K562 (cell line): ENCODE results near the gene ADAP1. TPM values are rescaled to one million over a fixed set of nuclear protein-coding genes. Genes with fewer than 3 reads are reported as not detected.
A peak's percentile ranks its signal among the peaks of the same experiment; 100 is the strongest.

ENCODE experiments used
- ATAC-seq: fragments of 200-7000 bp; cut with Tn5 transposase; 3 replicates; pipeline ENCODE4 v1.9.1; 2020; ENCODE audit warnings: moderate library complexity
- BruUV-seq: library from RNA; stranded (reverse); fragments of 400-500 nt; replicated peaks from 2 replicates; lab custom pipeline; 2021; lab: Mats Ljungman, UMichigan
- CTCF ChIA-PET: fragments of 300-600 bp; formaldehyde crosslinking; extraction: SDS; loops from one replicate; lab custom pipeline; 2021; ENCODE audit warnings: low intra/inter-chr PET ratio; lab: Yijun Ruan, JAX
- POLR2A ChIA-PET: fragments of 300-600, 350-650 bp; sonication (Branson Sonifier 250); formaldehyde crosslinking; extraction: SDS; loops from one replicate; lab custom pipeline; 2021; ENCODE audit warnings: antibody characterized with exemption, inconsistent platforms; lab: Yijun Ruan, JAX
- DNase-seq, 4 experiments: peaks; one replicate each; pipeline versions ENCODE4 v3.0.0 to v3.0.0-alpha.2; 2011 to 2018; ENCODE audit warnings: low spot score in 3 of 4, mixed read lengths in 3 of 4; ENCODE audit errors: extremely low read depth in 1 of 4
- FAIRE-seq: peaks from 2 replicates; lab custom pipeline; 2011; peaks lifted over from hg19 to GRCh38; lab: Jason Lieb, UNC
- H2AFZ ChIP-seq: 2 replicates; pipeline ENCODE4 v1.6.0; 2011; ENCODE audit warnings: low read depth, low read length, control low read depth, inconsistent platforms
- H3K27ac ChIP-seq: fragments of 200-600 bp; 3 replicates; pipeline ENCODE4 v1.8.0; 2011; ENCODE audit warnings: low read depth, mild to moderate bottlenecking, control low read depth, inconsistent platforms, low read length, moderate library complexity, mixed read lengths; ENCODE audit errors: extremely low read depth
- H3K27me3 ChIP-seq, 2 experiments: fragments of 300-600 bp in 1 of 2; 2 replicates in 1 of 2; 3 replicates in 1 of 2; pipeline versions ENCODE4 v1.6.0 to v1.8.0; 2011; ENCODE audit warnings: inconsistent platforms in 2 of 2, low read length in 2 of 2, mild to moderate bottlenecking in 1 of 2, mixed read lengths in 1 of 2, moderate library complexity in 1 of 2; ENCODE audit not compliant: control insufficient read depth in 2 of 2, insufficient read depth in 2 of 2
- H3K36me3 ChIP-seq: fragments of 300-600 bp; 3 replicates; pipeline ENCODE4 v1.8.0; 2011; ENCODE audit warnings: mild to moderate bottlenecking, low read length, inconsistent platforms; ENCODE audit not compliant: control insufficient read depth, insufficient read depth
- H3K4me1 ChIP-seq, 2 experiments: fragments of 200-600 bp in 1 of 2; replicated peaks in 1 of 2; 2 replicates in 1 of 2; 3 replicates in 1 of 2; pipeline versions ENCODE4 v1.5.1 to v1.8.0; 2011; ENCODE audit warnings: inconsistent platforms in 2 of 2, low read length in 2 of 2, mild to moderate bottlenecking in 1 of 2, mixed read lengths in 1 of 2, moderate library complexity in 1 of 2; ENCODE audit not compliant: control insufficient read depth in 2 of 2, insufficient read depth in 2 of 2
- H3K4me2 ChIP-seq: 2 replicates; pipeline ENCODE4 v1.6.1; 2011; ENCODE audit warnings: low read length, control low read depth, inconsistent platforms, mixed read lengths; ENCODE audit not compliant: insufficient read depth
- H3K4me3 ChIP-seq: fragments of 200-600 bp; sonication (generic), shearing (Covaris generic); 2 replicates; pipeline ENCODE4 v1.5.1; 2016; ENCODE audit warnings: control low read depth, inconsistent platforms
- H3K79me2 ChIP-seq: fragments of 200-600 bp; 3 replicates; pipeline ENCODE4 v1.8.0; 2011; ENCODE audit warnings: low read length, inconsistent platforms; ENCODE audit not compliant: control insufficient read depth, insufficient read depth
- H3K9ac ChIP-seq, 2 experiments: 2 replicates each; pipeline versions ENCODE4 v1.6.0 to v1.6.1; 2011; ENCODE audit warnings: low read depth in 2 of 2, low read length in 2 of 2, control low read depth in 1 of 2, inconsistent platforms in 1 of 2, mild to moderate bottlenecking in 1 of 2, mixed read lengths in 1 of 2; ENCODE audit not compliant: insufficient read depth in 1 of 2
- H3K9me1 ChIP-seq: one replicate; pipeline ENCODE4 v1.6.0; 2011; ENCODE audit warnings: inconsistent platforms, mild to moderate bottlenecking, low read length, moderate library complexity; ENCODE audit not compliant: control insufficient read depth, insufficient read depth
- H3K9me3 ChIP-seq: replicated peaks from 2 replicates; pipeline ENCODE4 v1.5.1; 2011; ENCODE audit warnings: low read depth, low read length, inconsistent platforms; ENCODE audit not compliant: control insufficient read depth, insufficient read depth
- H4K20me1 ChIP-seq: replicated peaks from 2 replicates; pipeline ENCODE4 v1.6.1; 2011; ENCODE audit warnings: low read length, inconsistent platforms, mixed read lengths; ENCODE audit not compliant: control insufficient read depth, insufficient read depth
- BCL6 ChIP-seq: fragments of 250-450 bp; sonication (Bioruptor Pico); IDR thresholded peaks from 2 replicates; pipeline ENCODE4 v1.4.0; 2020
- KAT2B ChIP-seq: IDR thresholded peaks from one replicate; pipeline ENCODE4 v1.6.1; 2012; ENCODE audit warnings: low read depth, mild to moderate bottlenecking, control low read depth, inconsistent platforms, low read length, moderate library complexity
- KLF1 ChIP-seq: fragments of 450-650 bp; IDR thresholded peaks from 2 replicates; pipeline ENCODE4 v1.6.1; 2016; ENCODE audit warnings: missing genetic modification characterization, missing compliant biosample characterization
- RBM14 ChIP-seq: fragments of 200-400 bp; formaldehyde crosslinking; IDR thresholded peaks from 2 replicates; pipeline ENCODE4 v1.6.1; 2018; ENCODE audit warnings: low read depth, mild to moderate bottlenecking, low read length, moderate library complexity, borderline replicate concordance; ENCODE audit not compliant: insufficient read depth
- RBM25 ChIP-seq: fragments of 200-400 bp; formaldehyde crosslinking; IDR thresholded peaks from 2 replicates; pipeline ENCODE4 v1.6.1; 2018; ENCODE audit warnings: low read length, low read depth, moderate library complexity; ENCODE audit not compliant: severe bottlenecking
- SIN3A ChIP-seq, 2 experiments: fragments of 150-350 bp in 1 of 2; IDR thresholded peaks; 2 replicates each; pipeline ENCODE4 v1.6.1; 2011 to 2016; ENCODE audit warnings: borderline replicate concordance in 2 of 2, low read depth in 2 of 2, low read length in 2 of 2, mild to moderate bottlenecking in 2 of 2, moderate library complexity in 2 of 2; ENCODE audit not compliant: control insufficient read depth in 1 of 2
- ZBED1 ChIP-seq: IDR thresholded peaks from 2 replicates; pipeline ENCODE4 v1.6.1; 2014
- ZNF444 ChIP-seq: fragments of 250-450 bp; sonication (Bioruptor Pico); IDR thresholded peaks from 2 replicates; pipeline ENCODE4 v1.4.0; 2020; ENCODE audit warnings: mild to moderate bottlenecking, moderate library complexity
- WGBS: fragments of 100-300 bp; shearing (Covaris generic); methylation state at CpG from one replicate; pipeline ENCODE4 v1.1.6; 2016; ENCODE audit warnings: low coverage, mixed read lengths; ENCODE audit not compliant: insufficient coverage; ENCODE audit errors: missing lambda C conversion rate; 5-methylcytosine and 5-hydroxymethylcytosine counted together
- in situ Hi-C: fragments of 300-500 bp; cut with MboI; formaldehyde crosslinking; loops from 4 replicates; pipeline ENCODE4 v1.15.0; 2018; ENCODE audit warnings: inconsistent platforms, mixed read lengths
- intact Hi-C: fragments of 100-400 bp; cut with micrococcal nuclease; formaldehyde crosslinking; loops from 2 replicates; pipeline ENCODE4 v1.14.2; 2022
- polyA plus RNA-seq, 8 experiments: library from polyadenylated mRNA; depleted of rRNA in 4 of 8; stranded (reverse) in 5 of 8; unstranded in 3 of 8; fragments of >200 nt; fragmentation: Nextera tagmentation in 2 of 8; fragmentation: Illumina TruSeq in 1 of 8; extraction: Ambion mirVana in 2 of 8; extraction: Trizol in 1 of 8; gene quantifications; 2 replicates each; pipeline versions ENCODE4 v1.2.1 to v1.2.3, GENCODE V29; 2011 to 2014; ENCODE audit warnings: inconsistent platforms in 1 of 8, missing spikeins in 1 of 8
- total RNA-seq, 7 experiments: library from RNA; depleted of rRNA in 6 of 7; stranded (reverse); fragments of >200 nt in 6 of 7; fragmentation: Illumina TruSeq in 2 of 7; extraction: Trizol in 2 of 7; gene quantifications; 2 replicates each; pipeline versions ENCODE4 v1.2.1 to v1.2.3, GENCODE V29; 2011 to 2021; ENCODE audit warnings: low replicate concordance in 1 of 7
- TF ChIP-seq, protein P1 (sequence below): fragments of 250-450 bp; sonication (Bioruptor Pico); IDR thresholded peaks from 2 replicates; pipeline ENCODE4 v1.8.0; 2021; ENCODE audit warnings: borderline replicate concordance, mild to moderate bottlenecking, moderate library complexity; ENCODE audit not compliant: poor library complexity, severe bottlenecking
- TF ChIP-seq, protein P2 (sequence below): fragments of 250-450 bp; sonication (Bioruptor Pico); IDR thresholded peaks from 2 replicates; pipeline ENCODE4 v1.4.0; 2020; ENCODE audit warnings: mild to moderate bottlenecking, moderate library complexity
- TF ChIP-seq, protein P3 (sequence below), 3 experiments: fragments of 200-800 bp in 1 of 3; sonication (Bioruptor generic) in 1 of 3; sonication (generic) in 1 of 3; formaldehyde crosslinking in 1 of 3; IDR thresholded peaks; 2 replicates each; pipeline versions ENCODE4 v1.6.1 to v1.8.0; 2016 to 2022; ENCODE audit warnings: mild to moderate bottlenecking in 2 of 3, missing compliant biosample characterization in 2 of 3, missing genetic modification characterization in 2 of 3, missing genetic modification reagents in 1 of 3

Gene ADAP1
- total and polyA plus RNA-seq, 9 of the 15 experiments (the other 6 are each of a cell fraction or from before 2014, with no cell fraction given): 0.27 to 1.4 (median 0.52) TPM; not detected in 3

DNA sequence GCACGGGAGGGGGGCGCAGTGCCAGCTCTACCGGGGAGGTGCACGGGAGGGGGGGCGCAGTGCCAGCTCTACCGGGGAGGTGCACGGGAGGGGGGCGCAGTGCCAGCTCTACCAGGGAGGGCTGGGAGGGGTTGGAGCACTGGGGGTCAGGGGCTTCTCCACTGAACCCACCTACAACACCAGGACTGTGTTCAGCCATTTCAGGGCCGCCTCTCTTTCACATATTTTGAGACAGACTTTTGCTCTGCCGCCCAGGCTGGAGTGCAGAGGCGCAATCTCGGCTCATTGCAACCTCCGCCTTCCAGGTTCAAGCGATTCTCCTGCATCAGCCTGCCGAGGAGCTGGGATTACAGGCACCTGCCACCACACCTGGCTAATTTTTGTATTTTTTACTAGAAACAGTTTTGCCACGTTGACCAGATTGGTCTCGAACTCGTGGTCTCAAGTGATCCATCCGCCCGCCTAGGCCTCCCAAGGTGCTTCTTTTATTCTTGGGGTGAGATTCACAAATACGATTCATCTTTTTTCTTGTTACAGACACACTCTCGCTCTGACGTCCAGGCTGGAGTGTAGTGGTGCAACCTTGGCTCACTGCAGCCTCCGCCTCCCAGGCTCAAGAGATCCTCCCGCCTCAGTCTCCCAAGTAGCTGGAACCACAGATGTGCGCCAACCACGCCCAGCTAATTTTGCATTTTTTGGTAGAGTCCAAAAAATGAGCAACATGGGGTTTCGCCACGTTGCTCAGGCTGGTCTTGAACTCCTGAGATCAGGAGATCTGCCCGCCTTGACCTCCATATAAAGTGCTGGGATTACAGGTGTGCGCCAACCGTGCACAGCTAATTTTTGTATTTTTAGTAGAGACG, 37.0 kb downstream of the ADAP1 start (continued):
- TF ChIP-seq, protein P1, sequence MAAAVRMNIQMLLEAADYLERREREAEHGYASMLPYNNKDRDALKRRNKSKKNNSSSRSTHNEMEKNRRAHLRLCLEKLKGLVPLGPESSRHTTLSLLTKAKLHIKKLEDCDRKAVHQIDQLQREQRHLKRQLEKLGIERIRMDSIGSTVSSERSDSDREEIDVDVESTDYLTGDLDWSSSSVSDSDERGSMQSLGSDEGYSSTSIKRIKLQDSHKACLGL (CRISPR knock-in tag): no peak
- no peak for TF ChIP-seq ZBED1
- TF ChIP-seq RBM25: no peak
- no peak for TF ChIP-seq BCL6
- no peak for TF ChIP-seq KAT2B
- TF ChIP-seq KLF1: no peak

DNA sequence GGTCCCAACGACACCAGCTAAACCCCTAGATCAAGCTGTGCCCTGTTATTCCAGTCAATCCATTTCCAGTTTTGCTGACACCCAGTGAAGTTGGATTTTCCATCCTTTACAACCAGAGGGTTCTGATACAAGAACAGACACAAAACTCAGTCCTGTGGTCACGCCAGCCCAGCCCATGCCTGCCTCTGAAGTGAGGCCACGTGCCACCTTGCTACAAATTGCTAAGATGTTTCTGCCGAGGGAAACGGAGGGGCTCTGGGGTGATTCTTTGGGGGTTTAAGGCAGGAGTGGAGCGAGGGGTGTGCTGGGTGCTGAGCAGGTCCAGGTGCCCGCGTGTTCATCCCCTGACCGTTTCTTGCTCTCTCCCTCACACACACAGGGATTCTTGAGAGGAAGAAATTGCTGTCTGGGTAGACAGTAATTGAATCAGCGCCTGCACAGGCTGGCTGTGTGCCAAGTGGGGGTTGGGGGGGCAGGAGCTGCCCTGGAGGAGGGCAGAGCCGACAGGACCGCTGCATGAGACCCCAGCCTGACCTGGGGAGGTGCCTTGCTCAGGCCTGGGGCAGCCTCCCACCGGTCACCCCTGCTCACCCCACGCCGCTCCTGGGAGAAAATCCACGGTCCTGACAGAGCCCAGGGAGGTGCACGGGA, 38.1 kb downstream of the ADAP1 start:
- no peak for FAIRE-seq
- Histone ChIP-seq H3K79me2 (no peaks in the 10 kb centered on the region), H4K20me1 (no peaks in the 10 kb centered on the region), H3K27me3 (peaks cover 8 to 39% of the 10 kb centered on the region in 2 experiments; a peak in 4 of 5 replicates), H3K9ac (0 out of 4 replicates have a peak overlapping the region, but pooled peaks of 1 of the 2 experiments have one; percentile 35), H3K4me3 (no peak overlapping the region), H3K9me3 (no peaks in the 10 kb centered on the region), H3K4me1 (peaks cover 0 to 44% of the 10 kb centered on the region in 2 experiments; a peak in 2 of 5 replicates), H3K27ac (no peak overlapping the region), H3K36me3 (no peaks in the 10 kb centered on the region), H2AFZ (no peak overlapping the region), H3K9me1 (no peaks in the 10 kb centered on the region), H3K4me2 (no peak overlapping the region)
- DNase-seq: no peak
- intact Hi-C loops: no loop called here
- BruUV-seq: no TSS peak
- POLR2A ChIA-PET: no interaction called here
- no peak for ATAC-seq
- in situ Hi-C loops: no loop called here
- WGBS: 11% methylated on average over 17 of the region's 17 CpGs
- CTCF ChIA-PET: interaction anchor here (0.6 kb wide), 1 partner anchor 436 kb away, joined by 3 read pairs; no protein-coding TSS in a partner anchor
- TF ChIP-seq RBM14 (no peak), ZNF444 (CRISPR knock-in tag) (no peak), SIN3A (IDR thresholded peaks at IDR 0.05; ENCODE audit: borderline replicate concordance in 2 of 2, control insufficient read depth in 1 of 2, low read depth in 2 of 2, low read length in 2 of 2) (no peak)
- TF ChIP-seq, protein P2, sequence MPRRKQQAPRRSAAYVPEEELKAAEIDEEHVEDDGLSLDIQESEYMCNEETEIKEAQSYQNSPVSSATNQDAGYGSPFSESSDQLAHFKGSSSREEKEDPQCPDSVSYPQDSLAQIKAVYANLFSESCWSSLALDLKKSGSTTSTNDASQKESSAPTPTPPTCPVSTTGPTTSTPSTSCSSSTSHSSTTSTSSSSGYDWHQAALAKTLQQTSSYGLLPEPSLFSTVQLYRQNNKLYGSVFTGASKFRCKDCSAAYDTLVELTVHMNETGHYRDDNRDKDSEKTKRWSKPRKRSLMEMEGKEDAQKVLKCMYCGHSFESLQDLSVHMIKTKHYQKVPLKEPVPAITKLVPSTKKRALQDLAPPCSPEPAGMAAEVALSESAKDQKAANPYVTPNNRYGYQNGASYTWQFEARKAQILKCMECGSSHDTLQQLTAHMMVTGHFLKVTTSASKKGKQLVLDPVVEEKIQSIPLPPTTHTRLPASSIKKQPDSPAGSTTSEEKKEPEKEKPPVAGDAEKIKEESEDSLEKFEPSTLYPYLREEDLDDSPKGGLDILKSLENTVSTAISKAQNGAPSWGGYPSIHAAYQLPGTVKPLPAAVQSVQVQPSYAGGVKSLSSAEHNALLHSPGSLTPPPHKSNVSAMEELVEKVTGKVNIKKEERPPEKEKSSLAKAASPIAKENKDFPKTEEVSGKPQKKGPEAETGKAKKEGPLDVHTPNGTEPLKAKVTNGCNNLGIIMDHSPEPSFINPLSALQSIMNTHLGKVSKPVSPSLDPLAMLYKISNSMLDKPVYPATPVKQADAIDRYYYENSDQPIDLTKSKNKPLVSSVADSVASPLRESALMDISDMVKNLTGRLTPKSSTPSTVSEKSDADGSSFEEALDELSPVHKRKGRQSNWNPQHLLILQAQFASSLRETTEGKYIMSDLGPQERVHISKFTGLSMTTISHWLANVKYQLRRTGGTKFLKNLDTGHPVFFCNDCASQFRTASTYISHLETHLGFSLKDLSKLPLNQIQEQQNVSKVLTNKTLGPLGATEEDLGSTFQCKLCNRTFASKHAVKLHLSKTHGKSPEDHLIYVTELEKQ (CRISPR knock-in tag): no peak
- TF ChIP-seq, protein P3, sequence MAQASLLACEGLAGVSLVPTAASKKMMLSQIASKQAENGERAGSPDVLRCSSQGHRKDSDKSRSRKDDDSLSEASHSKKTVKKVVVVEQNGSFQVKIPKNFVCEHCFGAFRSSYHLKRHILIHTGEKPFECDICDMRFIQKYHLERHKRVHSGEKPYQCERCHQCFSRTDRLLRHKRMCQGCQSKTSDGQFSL (CRISPR knock-in tag; IDR thresholded peaks at IDR 0.05): 0 out of 2 replicates have a peak, but pooled peaks have one; percentile 36
- TF ChIP-seq, protein P3 (tag; IDR thresholded peaks at IDR 0.05): no peak
